H1 (cell line): ENCODE measurements around the gene GSG1L. TPM values are rescaled to one million over a fixed set of nuclear protein-coding genes. Genes with fewer than 3 reads are reported as not detected.
"Not testable (repeated sequence)": the region's sequence is repeated elsewhere in the genome, so short reads cannot be mapped to it uniquely, and the experiment has no call there.

Source experiments
- CTCF ChIA-PET: fragments of 300-600 bp; sonication (Branson Sonifier 250); formaldehyde crosslinking; loops from one replicate; lab custom pipeline; 2021; ENCODE audit not compliant: partially characterized antibody; lab: Charles Lee
- POLR2A ChIA-PET: fragments of 300-600 bp; sonication (Branson Sonifier 250); formaldehyde crosslinking; loops from one replicate; lab custom pipeline; 2021; ENCODE audit warnings: inconsistent platforms; ENCODE audit not compliant: partially characterized antibody; lab: Charles Lee
- DNase-seq, 2 experiments: peaks; one replicate each; pipeline versions ENCODE4 v3.0.0 to v3.0.0-alpha.2; 2010 to 2022; ENCODE audit warnings: low spot score in 2 of 2, low read depth in 1 of 2, mixed read lengths in 1 of 2
- FAIRE-seq: peaks from 2 replicates; lab custom pipeline; 2011; peaks lifted over from hg19 to GRCh38; lab: Jason Lieb, UNC
- H2AFZ ChIP-seq: 2 replicates; pipeline ENCODE4 v1.8.1; 2012; ENCODE audit warnings: low read length, inconsistent platforms
- H2AK5ac ChIP-seq: 2 replicates; pipeline ENCODE4 v1.6.1; 2013; ENCODE audit warnings: low read depth, low read length
- H2BK120ac ChIP-seq: replicated peaks from 2 replicates; pipeline ENCODE3; 2013; ENCODE audit warnings: low read depth, low read length, inconsistent platforms
- H2BK12ac ChIP-seq: 2 replicates; pipeline ENCODE4 v1.6.1; 2013; ENCODE audit warnings: low read depth, low read length
- H2BK15ac ChIP-seq: 2 replicates; pipeline ENCODE4 v1.6.1; 2013; ENCODE audit warnings: low read length
- H2BK20ac ChIP-seq: 2 replicates; pipeline ENCODE4 v1.6.1; 2013; ENCODE audit warnings: low read length
- H2BK5ac ChIP-seq: 2 replicates; pipeline ENCODE4 v1.6.1; 2013; ENCODE audit warnings: low read depth, low read length
- H3K14ac ChIP-seq: 2 replicates; pipeline ENCODE4 v1.6.1; 2013; ENCODE audit warnings: inconsistent platforms; ENCODE audit not compliant: insufficient read length
- H3K18ac ChIP-seq: 2 replicates; pipeline ENCODE4 v1.6.1; 2013; ENCODE audit warnings: low read length; ENCODE audit errors: extremely low read depth
- H3K23ac ChIP-seq: 2 replicates; pipeline ENCODE4 v1.6.1; 2013; ENCODE audit warnings: inconsistent platforms; ENCODE audit not compliant: insufficient read length
- H3K23me2 ChIP-seq: 2 replicates; pipeline ENCODE4 v1.6.1; 2013; ENCODE audit warnings: low read depth, low read length
- H3K27ac ChIP-seq: 2 replicates; pipeline ENCODE4 v1.6.1; 2011; ENCODE audit warnings: low read depth, low read length, inconsistent platforms
- H3K27me3 ChIP-seq, 4 experiments: replicated peaks in 1 of 4; 1 replicate in 1 of 4; 2 replicates in 3 of 4; pipeline versions ENCODE4 v1.6.1 to v1.8.1; 2011 to 2013; ENCODE audit warnings: low read length in 3 of 4, mild to moderate bottlenecking in 3 of 4, inconsistent platforms in 2 of 4, mixed read lengths in 2 of 4, moderate library complexity in 1 of 4; ENCODE audit not compliant: control insufficient read depth in 3 of 4, insufficient read depth in 3 of 4; ENCODE audit errors: extremely low read depth in 1 of 4
- H3K36me3 ChIP-seq, 4 experiments: 2 replicates each; pipeline versions ENCODE4 v1.6.1 to v1.8.1; 2011 to 2013; ENCODE audit warnings: mild to moderate bottlenecking in 4 of 4, low read length in 3 of 4, moderate library complexity in 2 of 4, control low read depth in 1 of 4, inconsistent platforms in 1 of 4; ENCODE audit not compliant: insufficient read depth in 4 of 4, control insufficient read depth in 2 of 4
- H3K4ac ChIP-seq: replicated peaks from 2 replicates; pipeline ENCODE3; 2013; ENCODE audit warnings: low read length, low read depth, mixed read lengths, inconsistent platforms; ENCODE audit not compliant: insufficient read length
- H3K4me1 ChIP-seq, 4 experiments: replicated peaks in 1 of 4; 1 replicate in 1 of 4; 2 replicates in 3 of 4; pipeline versions ENCODE4 v1.6.1 to v1.8.1; 2011 to 2013; ENCODE audit warnings: low read length in 3 of 4, inconsistent platforms in 2 of 4, mixed read lengths in 1 of 4; ENCODE audit not compliant: insufficient read depth in 4 of 4, control insufficient read depth in 3 of 4
- H3K4me2 ChIP-seq, 2 experiments: 2 replicates each; pipeline versions ENCODE4 v1.6.1 to v1.8.1; 2011 to 2013; ENCODE audit warnings: low read depth in 2 of 2, low read length in 2 of 2, control low read depth in 1 of 2, inconsistent platforms in 1 of 2, mild to moderate bottlenecking in 1 of 2; ENCODE audit not compliant: insufficient read depth in 1 of 2
- H3K4me3 ChIP-seq, 4 experiments: fragments of 200-600, 300-600 bp in 1 of 4; sonication (generic), shearing (Covaris generic), sonication (Bioruptor Twin) in 1 of 4; 2 replicates each; pipeline versions ENCODE4 v1.5.1 to v1.8.1; 2011 to 2016; ENCODE audit warnings: low read length in 4 of 4, low read depth in 3 of 4, control low read depth in 2 of 4, inconsistent platforms in 2 of 4, mild to moderate bottlenecking in 2 of 4, mixed read lengths in 1 of 4, moderate library complexity in 1 of 4; ENCODE audit not compliant: insufficient read depth in 2 of 4; ENCODE audit errors: extremely low read depth in 1 of 4
- H3K56ac ChIP-seq: replicated peaks from 2 replicates; pipeline ENCODE3; 2013; ENCODE audit warnings: low read depth, mild to moderate bottlenecking, mixed read lengths, low read length, inconsistent platforms; ENCODE audit not compliant: insufficient read length
- H3K79me1 ChIP-seq: 2 replicates; pipeline ENCODE4 v1.6.1; 2013; ENCODE audit warnings: low read depth, low read length, control low read depth
- H3K79me2 ChIP-seq, 2 experiments: 2 replicates each; pipeline versions ENCODE4 v1.6.1 to v1.8.1; 2012 to 2013; ENCODE audit warnings: low read length in 2 of 2, mild to moderate bottlenecking in 2 of 2, inconsistent platforms in 1 of 2; ENCODE audit not compliant: insufficient read depth in 2 of 2, control insufficient read depth in 1 of 2
- H3K9ac ChIP-seq, 4 experiments: replicated peaks in 1 of 4; 1 replicate in 1 of 4; 2 replicates in 3 of 4; pipeline versions ENCODE4 v1.6.1 to v1.8.1; 2011 to 2013; ENCODE audit warnings: low read depth in 3 of 4, low read length in 3 of 4, control low read depth in 2 of 4, mild to moderate bottlenecking in 2 of 4, moderate library complexity in 2 of 4, inconsistent platforms in 1 of 4; ENCODE audit errors: extremely low read depth in 1 of 4
- H3K9me3 ChIP-seq, 2 experiments: 2 replicates each; pipeline versions ENCODE4 v1.6.1 to v1.8.1; 2012 to 2013; ENCODE audit warnings: mild to moderate bottlenecking in 2 of 2, moderate library complexity in 2 of 2, control low read depth in 1 of 2, inconsistent platforms in 1 of 2, low read depth in 1 of 2, low read length in 1 of 2, mixed read lengths in 1 of 2; ENCODE audit not compliant: insufficient read depth in 2 of 2
- H4K20me1 ChIP-seq, 2 experiments: replicated peaks in 1 of 2; 2 replicates each; pipeline versions ENCODE3 to v1.8.1; 2011 to 2013; ENCODE audit warnings: inconsistent platforms in 2 of 2, low read length in 2 of 2, mild to moderate bottlenecking in 1 of 2; ENCODE audit not compliant: insufficient read depth in 2 of 2, control insufficient read depth in 1 of 2
- H4K5ac ChIP-seq: 2 replicates; pipeline ENCODE4 v1.6.1; 2013; ENCODE audit warnings: low read length, low read depth, mixed read lengths, inconsistent platforms; ENCODE audit not compliant: insufficient read length
- H4K8ac ChIP-seq: 2 replicates; pipeline ENCODE4 v1.8.0; 2013; ENCODE audit warnings: mild to moderate bottlenecking, moderate library complexity, low read length, inconsistent platforms; ENCODE audit not compliant: insufficient read depth; ENCODE audit errors: extremely low read depth
- H4K91ac ChIP-seq: replicated peaks from 2 replicates; pipeline ENCODE3; 2013; ENCODE audit warnings: low read length, mixed read lengths, inconsistent platforms; ENCODE audit not compliant: insufficient read length
- CTCF ChIP-seq, 3 experiments: IDR thresholded peaks; 1 replicate in 2 of 3; 2 replicates in 1 of 3; pipeline versions ENCODE4 v1.5.1 to v1.6.1; 2011; ENCODE audit warnings: low read length in 3 of 3, mild to moderate bottlenecking in 3 of 3, inconsistent platforms in 2 of 3, low read depth in 1 of 3, moderate library complexity in 1 of 3; ENCODE audit not compliant: insufficient read depth in 1 of 3; ENCODE audit errors: control extremely low read depth in 1 of 3
- KDM4A ChIP-seq: IDR thresholded peaks from one replicate; pipeline ENCODE4 v1.7.1; 2012; ENCODE audit warnings: low read depth, mild to moderate bottlenecking, moderate library complexity, low read length, inconsistent platforms; ENCODE audit not compliant: severe bottlenecking
- YY1 ChIP-seq: IDR thresholded peaks from 2 replicates; pipeline ENCODE4 v1.6.1; 2011; ENCODE audit warnings: low read depth, mild to moderate bottlenecking, low read length
- WGBS, 2 experiments: shearing (Covaris generic) in 1 of 2; methylation state at CpG; one replicate each; pipeline versions ENCODE4 v1.1.6 to v1.1.7; 2013 to 2015; ENCODE audit warnings: low lambda C conversion rate in 2 of 2, mixed read lengths in 2 of 2, inconsistent platforms in 1 of 2, low coverage in 1 of 2, missing lambda C conversion rate in 1 of 2; ENCODE audit not compliant: insufficient replicate concordance in 2 of 2, insufficient coverage in 1 of 2, insufficient read length in 1 of 2; ENCODE audit errors: extremely low coverage in 1 of 2, missing lambda C conversion rate in 1 of 2; 5-methylcytosine and 5-hydroxymethylcytosine counted together
- polyA plus RNA-seq, 7 experiments: library from polyadenylated mRNA; depleted of rRNA in 3 of 7; stranded (reverse) in 5 of 7; unstranded in 2 of 7; fragments of >200 nt in 5 of 7; fragments of 200-250 nt in 2 of 7; gene quantifications; 1 replicate in 5 of 7; 2 replicates in 1 of 7; 4 replicates in 1 of 7; pipeline versions ENCODE4 v1.2.1 to v1.2.3, GENCODE V29; 2011 to 2013; ENCODE audit warnings: missing spikeins in 2 of 7, mixed read lengths in 2 of 7
- total RNA-seq: library from RNA; stranded (reverse); fragmentation: NEBNext Ultra II Directional; extraction: Animal tissue kit (Norgen Biotek cat#: 25700); gene quantifications from 2 replicates; pipeline ENCODE4 v1.2.1, GENCODE V29; 2021

The GSG1L gene
- total and polyA plus RNA-seq, 2 of the 8 experiments (the other 6 are each of a cell fraction or from before 2014, with no cell fraction given), result 0.71 to 1.1 TPM

- no peak for TF ChIP-seq CTCF (IDR thresholded peaks at IDR 0.05; ENCODE audit: control extremely low read depth in 1 of 3, insufficient read depth in 1 of 3, low read depth in 1 of 3, low read length in 3 of 3)
- no peak for TF ChIP-seq KDM4A
- no peak for TF ChIP-seq YY1
Measured at GRCh38 chr16:27743963-27744362, 319.6 kb downstream of the GSG1L start (continued).

GRCh38 chr16:27743001-27743400 lies 320.5 kb downstream of the GSG1L start:
- H4K5ac ChIP-seq, H3K23ac ChIP-seq, H4K20me1 ChIP-seq, H2BK5ac ChIP-seq, H4K91ac ChIP-seq, H2BK15ac ChIP-seq, H3K27me3 ChIP-seq, H2BK12ac ChIP-seq, H3K79me2 ChIP-seq, H2AFZ ChIP-seq, H3K9ac ChIP-seq, H3K79me1 ChIP-seq, H3K14ac ChIP-seq, H2BK20ac ChIP-seq, DNase-seq, H3K27ac ChIP-seq, H3K4me2 ChIP-seq, H3K36me3 ChIP-seq, H3K18ac ChIP-seq, FAIRE-seq, H3K9me3 ChIP-seq, H3K56ac ChIP-seq, H2BK120ac ChIP-seq, POLR2A ChIA-PET, H2AK5ac ChIP-seq, H3K4me1 ChIP-seq, H3K23me2 ChIP-seq, H4K8ac ChIP-seq, H3K4me3 ChIP-seq, H3K4ac ChIP-seq: not testable (repeated sequence)
- CTCF ChIA-PET, result interaction anchor here (0.6 to 0.9 kb wide), 2 partner anchors 36 to 117 kb away, joined by 3 read pairs; no protein-coding TSS in a partner anchor
- WGBS, 2 experiments, result 96% methylated on average over 3 of the region's 3 CpGs; no CpG with 5 or more reads in 1 of the 2 experiments
